GM23338 (cell line): ENCODE data around the gene R3HDM4. TPM values are rescaled to one million over a fixed set of nuclear protein-coding genes. Genes with fewer than 3 reads are reported as not detected.

Experiments
- ATAC-seq: fragments of 200-7000 bp; cut with Tn5 transposase; 3 replicates; pipeline ENCODE4 v1.9.1; 2020
- DNase-seq: peaks from one replicate; pipeline ENCODE4 v3.0.0-alpha.2; 2015; ENCODE audit warnings: low spot score
- H2AFZ ChIP-seq: fragments of 200-600 bp; sonication (generic); 2 replicates; pipeline ENCODE4 v1.8.0; 2016; ENCODE audit warnings: antibody characterized with exemption, mild to moderate bottlenecking, moderate library complexity
- H3F3A ChIP-seq: fragments of 200-600 bp; sonication (generic); replicated peaks from 2 replicates; pipeline ENCODE4 v1.8.0; 2017; ENCODE audit warnings: antibody characterized with exemption, mixed run types, low read depth
- H3K27ac ChIP-seq: fragments of 200-600 bp; sonication (generic); 2 replicates; pipeline ENCODE4 v1.6.1; 2016; ENCODE audit warnings: low read depth
- H3K27me3 ChIP-seq: fragments of 200-600 bp; sonication (generic); 2 replicates; pipeline ENCODE4 v1.8.0; 2016; ENCODE audit warnings: mild to moderate bottlenecking, mixed run types, moderate library complexity; ENCODE audit not compliant: insufficient read depth
- H3K36me3 ChIP-seq: fragments of 200-600 bp; sonication (generic); 2 replicates; pipeline ENCODE4 v1.8.0; 2016; ENCODE audit warnings: mild to moderate bottlenecking; ENCODE audit not compliant: insufficient read depth
- H3K4me1 ChIP-seq: fragments of 200-600 bp; sonication (generic); 2 replicates; pipeline ENCODE4 v1.8.0; 2016; ENCODE audit warnings: mild to moderate bottlenecking, moderate library complexity; ENCODE audit not compliant: insufficient read depth
- H3K4me2 ChIP-seq: fragments of 200-600 bp; sonication (generic); 2 replicates; pipeline ENCODE4 v1.7.1; 2017; ENCODE audit warnings: mixed run types
- H3K4me3 ChIP-seq: fragments of 200-600 bp; sonication (generic); 2 replicates; pipeline ENCODE4 v1.6.1; 2016; ENCODE audit warnings: mixed run types
- H3K79me2 ChIP-seq: fragments of 200-600 bp; sonication (generic); replicated peaks from 2 replicates; pipeline ENCODE4 v1.8.0; 2017; ENCODE audit warnings: mild to moderate bottlenecking; ENCODE audit not compliant: insufficient read depth
- H3K9me2 ChIP-seq: fragments of 200-600 bp; sonication (generic); 2 replicates; pipeline ENCODE4 v1.8.0; 2017; ENCODE audit not compliant: insufficient read depth
- H4K20me1 ChIP-seq: fragments of 200-600 bp; sonication (generic); replicated peaks from 2 replicates; pipeline ENCODE4 v1.8.0; 2017; ENCODE audit warnings: mild to moderate bottlenecking; ENCODE audit not compliant: insufficient read depth
- H3K27ac Mint-ChIP-seq: 2 replicates; pipeline ENCODE4 v1.8.0; 2020; ENCODE audit warnings: inconsistent platforms, mild to moderate bottlenecking, moderate library complexity, mixed read lengths
- H3K27me3 Mint-ChIP-seq: 3 replicates; pipeline ENCODE4 v1.8.0; 2022; ENCODE audit warnings: low read depth, mild to moderate bottlenecking, moderate library complexity, mixed read lengths, inconsistent platforms; ENCODE audit not compliant: insufficient read depth, poor library complexity
- H3K36me3 Mint-ChIP-seq: 3 replicates; pipeline ENCODE4 v1.8.0; 2021; ENCODE audit warnings: low read depth, mild to moderate bottlenecking, inconsistent platforms, moderate library complexity, mixed read lengths
- H3K4me1 Mint-ChIP-seq: 3 replicates; pipeline ENCODE4 v1.8.0; 2020; ENCODE audit warnings: mild to moderate bottlenecking, inconsistent platforms, mixed read lengths
- H3K4me3 Mint-ChIP-seq: 3 replicates; pipeline ENCODE4 v1.8.0; 2021; ENCODE audit warnings: moderate library complexity, mild to moderate bottlenecking, inconsistent platforms, mixed read lengths
- H3K9me3 Mint-ChIP-seq: 3 replicates; pipeline ENCODE4 v1.8.0; 2020; ENCODE audit warnings: moderate library complexity, mild to moderate bottlenecking, inconsistent platforms, mixed read lengths
- CREB1 ChIP-seq: fragments of 250-450 bp; sonication (Bioruptor Pico); IDR thresholded peaks from 2 replicates; pipeline ENCODE4 v1.5.0; 2020; ENCODE audit warnings: low read depth, mild to moderate bottlenecking, moderate library complexity
- ETS1 ChIP-seq: IDR thresholded peaks from 2 replicates; pipeline ENCODE4 v1.6.1; 2016; ENCODE audit warnings: antibody characterized with exemption
- EZH2 ChIP-seq: fragments of 200-600 bp; sonication (generic); IDR thresholded peaks from one replicate; pipeline ENCODE4 v1.8.0; 2017; ENCODE audit warnings: antibody characterized with exemption, mild to moderate bottlenecking, low read depth; ENCODE audit not compliant: unreplicated experiment
- STAT1 ChIP-seq: IDR thresholded peaks from one replicate; pipeline ENCODE4 v1.6.1; 2016; ENCODE audit warnings: antibody characterized with exemption; ENCODE audit not compliant: unreplicated experiment
- ZNF331 ChIP-seq: fragments of 250-450 bp; sonication (Bioruptor Pico); IDR thresholded peaks from 2 replicates; pipeline ENCODE4 v1.5.0; 2020; ENCODE audit warnings: low read depth, mild to moderate bottlenecking, moderate library complexity
- ZNF462 ChIP-seq: fragments of 250-450 bp; sonication (Bioruptor Pico); IDR thresholded peaks from 2 replicates; pipeline ENCODE4 v1.5.0; 2020; ENCODE audit warnings: mild to moderate bottlenecking, moderate library complexity
- polyA plus RNA-seq: library from polyadenylated mRNA; unstranded; fragments of >200 nt; fragmentation: Nextera tagmentation; extraction: Ambion mirVana; gene quantifications from 2 replicates; pipeline ENCODE4 v1.2.1, GENCODE V29; 2016
- total RNA-seq: library from RNA; depleted of rRNA; stranded (reverse); fragments of >200 nt; shearing (Covaris generic); gene quantifications from 2 replicates; pipeline ENCODE4 v1.2.3, GENCODE V29; 2014

Gene R3HDM4
- total and polyA plus RNA-seq, 2 experiments from 2014 or later: 76.5 to 87.1 TPM

GRCh38 chr19:852136-853013 lies 60.6 kb downstream of the R3HDM4 start, which contains the start of gene ELANE:
Gene ELANE, plus strand, starts transcription at chr19:852303. Its CDS starts 26 bp downstream, at chr19:852329.
- Histone ChIP-seq H3K79me2 (no peaks in the 10 kb centered on the region), H3K9me2 (no peaks in the 10 kb centered on the region), H3K27ac (no peak within 1 kb of the TSS), H3K36me3 (no peaks in the 10 kb centered on the region), H3K4me2 (no peak within 1 kb of the TSS), H3F3A (peaks cover 10% of the 10 kb centered on the region; the same call in 1 of the 2 replicates), H3K27me3 (no peaks in the 10 kb centered on the region), H3K4me3 (no peak within 1 kb of the TSS), H4K20me1 (no peaks in the 10 kb centered on the region; the same call in 1 of the 2 replicates), H3K4me1 (no peaks in the 10 kb centered on the region), H2AFZ (no peak within 1 kb of the TSS)
- peaks cover under 1% of the 10 kb centered on the region; the same call in 1 of the 3 replicates for H3K4me1 Mint-ChIP-seq
- peaks cover 6% of the 10 kb centered on the region for H3K27me3 Mint-ChIP-seq
- no peak for TF ChIP-seq ZNF462 (CRISPR knock-in tag)
- H3K4me3 Mint-ChIP-seq: no peak within 1 kb of the TSS
- ATAC-seq: no peak
- DNase-seq: no peak
- no peaks in the 10 kb centered on the region for H3K36me3 Mint-ChIP-seq
- H3K9me3 Mint-ChIP-seq: no peaks in the 10 kb centered on the region
- H3K27ac Mint-ChIP-seq: no peak within 1 kb of the TSS

DNA sequence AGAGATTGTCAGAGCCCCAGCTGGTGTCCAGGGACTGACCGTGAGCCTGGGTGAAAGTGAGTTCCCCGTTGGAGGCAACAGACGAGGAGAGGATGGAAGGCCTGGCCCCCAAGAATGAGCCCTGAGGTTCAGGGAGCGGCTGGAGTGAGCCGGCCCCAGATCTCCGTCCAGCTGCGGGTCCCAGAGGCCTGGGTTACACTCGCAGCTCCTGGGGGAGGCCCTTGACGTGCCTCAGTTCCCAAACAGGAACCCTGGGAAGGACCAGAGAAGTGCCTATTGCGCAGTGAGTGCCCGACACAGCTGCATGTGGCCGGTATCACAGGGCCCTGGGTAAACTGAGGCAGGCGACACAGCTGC lies 62.1 kb downstream of the R3HDM4 start:
- H3K4me3 ChIP-seq: no peak overlapping the region
- no peak overlapping the region for H3K27ac ChIP-seq
- H3K36me3 ChIP-seq: no peaks in the 10 kb centered on the region
- H3K79me2 ChIP-seq: no peaks in the 10 kb centered on the region
- no peak overlapping the region for H3K4me3 Mint-ChIP-seq
- no peaks in the 10 kb centered on the region for H3K27me3 ChIP-seq
- no peak overlapping the region for H3K4me2 ChIP-seq
- DNase-seq: no peak
- peaks cover 10% of the 10 kb centered on the region; the same call in 1 of the 2 replicates for H3F3A ChIP-seq
- no peak for ATAC-seq
- no peaks in the 10 kb centered on the region for H3K9me2 ChIP-seq
- H3K9me3 Mint-ChIP-seq: no peaks in the 10 kb centered on the region
- no peak overlapping the region for H3K27ac Mint-ChIP-seq
- no peaks in the 10 kb centered on the region for H3K36me3 Mint-ChIP-seq
- H2AFZ ChIP-seq: no peak overlapping the region; the same call in 1 of the 2 replicates
- H3K27me3 Mint-ChIP-seq: peaks cover 6% of the 10 kb centered on the region
- H4K20me1 ChIP-seq: no peaks in the 10 kb centered on the region; the same call in 1 of the 2 replicates
- H3K4me1 Mint-ChIP-seq: peaks cover 2% of the 10 kb centered on the region; the same call in 1 of the 3 replicates
- no peaks in the 10 kb centered on the region for H3K4me1 ChIP-seq
- no peak for TF ChIP-seq STAT1
- no peak for TF ChIP-seq ETS1
- no peak for TF ChIP-seq CREB1 (CRISPR knock-in tag)
- no peak for TF ChIP-seq EZH2
- no peak for TF ChIP-seq ZNF331 (CRISPR knock-in tag)
